Right hindlimb (tissue), 1 donor: Measurements from ENCODE around the gene TBPL2.
"Not testable (repeated sequence)": the region's sequence is repeated elsewhere in the genome, so short reads cannot be mapped to it uniquely, and the experiment has no call there.

Source experiments
- DNase-seq: peaks from one replicate; pipeline ENCODE4 v3.0.0-alpha.2; 2018

Gene TBPL2

DNA sequence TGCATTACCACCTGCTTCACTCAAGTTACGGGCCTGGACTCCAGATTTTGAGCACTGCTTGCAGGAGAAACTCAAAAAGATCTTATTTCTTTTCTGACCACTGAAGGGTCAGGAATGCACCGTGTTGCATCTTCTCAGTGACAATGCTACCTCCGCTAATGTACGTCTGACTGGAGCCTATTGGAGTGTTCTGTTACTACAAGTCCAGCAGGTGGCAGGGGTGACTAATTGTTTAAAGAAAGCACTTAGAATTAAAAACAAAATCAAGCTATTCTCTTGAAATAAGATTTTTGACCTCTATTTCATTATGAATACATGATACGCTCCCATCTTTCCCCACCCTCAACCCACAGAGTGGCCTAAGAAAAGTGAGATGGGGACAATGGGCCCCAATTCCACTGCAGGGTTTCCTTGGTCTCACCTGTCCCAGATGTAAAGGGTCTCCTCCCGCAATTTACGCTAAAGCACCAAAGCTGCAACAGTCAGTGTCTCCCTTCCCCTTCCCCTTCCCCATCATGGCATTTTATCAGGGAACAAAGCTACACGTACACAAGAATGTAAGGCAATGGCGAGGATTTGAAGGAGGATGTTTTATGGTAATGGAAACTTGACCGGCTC lies 2.2 kb downstream of the TBPL2 start:
- DNase-seq: no peak

DNA sequence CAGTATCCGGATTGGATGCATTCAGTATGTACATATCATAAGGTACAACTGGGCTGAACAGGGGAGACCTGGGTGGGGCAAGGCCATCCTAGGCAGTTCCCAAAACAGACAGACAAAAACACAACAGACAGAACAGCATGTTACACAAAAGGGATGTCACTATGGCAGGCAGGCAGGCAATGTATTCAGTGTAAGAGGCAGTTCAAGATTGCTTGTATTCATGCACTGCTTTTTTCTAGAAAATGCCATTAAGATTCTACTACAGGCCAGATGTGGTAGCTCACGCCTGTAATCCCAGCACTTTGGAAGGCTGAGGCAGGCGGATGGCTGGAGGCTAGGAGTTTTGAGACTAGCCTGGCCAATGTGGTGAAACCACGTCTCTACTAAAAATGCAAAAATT lies 3.5 kb downstream of the TBPL2 start:
- no peak for DNase-seq

DNA sequence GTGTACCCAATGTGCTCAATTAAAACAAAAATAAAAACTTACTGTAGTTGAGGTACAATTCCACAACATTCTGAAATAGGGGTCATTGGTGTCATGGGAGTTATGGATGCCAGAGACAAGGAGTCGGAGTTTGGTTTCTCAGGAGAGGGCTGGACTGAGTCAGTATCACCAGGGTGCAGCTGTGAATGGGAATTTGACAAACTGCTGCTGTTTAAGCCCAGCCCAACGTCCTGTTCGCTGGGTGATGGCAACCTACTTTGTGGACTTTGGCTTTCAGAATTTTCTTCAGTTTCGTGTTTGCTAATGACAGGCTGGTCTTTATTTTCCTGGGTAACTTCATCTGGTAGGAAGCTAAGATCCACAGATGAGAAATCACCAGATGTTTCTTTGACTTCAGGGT lies 3.9 kb downstream of the TBPL2 start:
- no peak for DNase-seq

DNA sequence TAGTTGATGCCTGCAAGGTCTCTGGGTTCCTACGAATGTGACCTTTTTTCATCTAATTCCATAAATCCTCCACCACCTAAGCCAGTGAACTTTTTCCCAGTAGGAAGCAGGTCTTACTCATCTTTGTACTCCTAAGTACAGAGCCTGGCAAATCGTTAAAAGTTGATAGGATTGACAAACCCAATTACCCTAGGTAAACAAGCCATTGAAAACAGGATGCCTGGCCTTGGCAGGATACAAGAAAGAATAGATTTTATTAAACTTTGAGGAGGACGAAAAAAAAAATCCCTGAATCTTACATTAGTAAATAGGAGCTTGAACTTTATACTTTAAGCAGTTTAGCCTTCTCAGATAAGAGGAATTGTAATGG lies 5.6 kb downstream of the TBPL2 start:
- DNase-seq: no peak

DNA sequence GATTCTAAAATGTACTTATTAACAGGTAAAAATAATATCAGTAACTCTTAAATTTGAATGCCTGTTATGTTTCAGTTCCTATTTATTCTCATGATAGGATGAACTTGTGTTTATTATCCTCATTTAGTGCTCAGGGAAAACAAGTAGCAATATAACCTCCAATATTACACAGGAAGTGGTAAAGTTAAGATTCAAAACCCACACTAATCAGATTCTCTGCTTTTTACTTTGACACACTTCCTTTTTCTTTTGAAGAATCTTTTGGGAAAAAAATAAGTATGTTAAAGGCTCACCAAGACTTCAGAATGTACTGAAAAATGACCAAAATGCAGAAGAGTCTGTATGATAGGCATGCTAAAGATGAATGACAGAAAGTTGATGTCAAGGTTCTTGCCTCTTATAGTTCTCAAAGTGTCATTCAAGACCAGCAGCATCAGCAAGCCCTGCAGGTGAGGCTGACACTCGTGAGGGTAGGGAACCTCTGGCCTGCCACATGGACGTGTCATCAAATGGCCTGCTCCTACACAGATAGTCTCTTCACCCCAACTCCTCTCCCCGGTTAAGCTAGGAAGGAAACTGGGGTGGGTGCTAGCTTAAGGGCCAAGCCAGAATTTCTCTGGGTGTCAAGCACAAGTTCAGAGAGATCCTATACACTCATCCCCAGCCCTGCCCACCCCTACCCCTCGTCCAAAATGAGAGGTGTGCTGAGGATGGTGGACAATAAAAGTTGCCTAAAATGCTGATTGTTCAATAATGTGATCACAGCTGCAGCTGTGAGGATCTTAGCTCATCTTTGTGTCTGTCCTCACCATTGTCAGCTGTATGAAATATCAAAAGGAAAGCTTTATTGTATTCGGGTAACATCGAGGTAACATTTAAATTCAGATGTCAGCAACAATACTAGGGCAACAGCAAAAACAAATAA lies 6.3 kb downstream of the TBPL2 start:
- DNase-seq: no peak

DNA sequence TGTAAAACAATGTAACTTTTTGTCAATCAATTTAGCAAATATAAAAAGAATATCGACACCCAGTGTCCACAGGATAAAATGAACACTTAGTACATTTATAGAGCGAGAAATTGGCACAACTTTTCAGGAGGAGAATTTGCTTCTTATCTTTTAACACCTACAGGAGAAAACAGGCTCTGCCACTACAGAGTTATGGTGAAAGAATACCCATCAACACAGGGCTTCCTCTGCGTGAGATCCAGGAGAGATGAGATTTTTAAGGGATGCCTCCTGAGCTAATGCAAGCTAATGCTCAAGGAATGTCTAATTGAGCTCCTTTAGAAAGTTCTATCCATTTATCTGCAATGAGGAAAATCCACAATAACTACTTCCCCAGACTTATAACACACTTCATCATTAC lies 7.8 kb downstream of the TBPL2 start:
- no peak for DNase-seq

DNA sequence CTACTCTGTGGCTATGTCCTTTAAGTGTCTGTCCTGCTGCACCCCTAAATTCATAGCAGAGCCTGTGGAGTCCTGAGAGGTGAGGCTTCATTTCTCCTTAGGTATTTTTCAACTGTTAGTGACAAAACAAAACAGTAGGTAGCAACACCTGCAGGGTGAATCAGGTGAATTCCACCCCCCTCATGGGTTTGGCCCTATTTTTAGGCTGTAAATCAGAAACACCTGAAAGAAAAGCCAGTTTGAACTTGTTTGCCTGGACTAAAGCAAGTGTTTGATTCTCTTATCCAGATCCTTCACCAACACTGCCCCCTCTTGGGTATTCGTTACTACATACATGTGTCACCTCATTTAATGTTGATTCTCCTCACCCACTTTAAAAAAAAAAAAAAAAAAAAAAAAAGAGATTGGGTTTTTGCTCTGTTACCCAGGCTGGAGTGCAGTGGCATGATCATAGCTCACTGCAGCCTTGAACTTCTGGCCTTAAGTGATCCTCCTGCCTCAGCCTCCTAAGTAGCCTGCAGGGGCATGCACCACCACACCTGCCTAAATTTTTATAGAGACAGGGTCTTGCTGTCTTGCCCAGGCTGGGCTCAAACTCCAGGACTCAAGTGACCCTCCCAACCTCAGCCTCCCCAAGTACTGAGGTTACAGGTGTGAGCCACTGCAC lies 10.3 kb downstream of the TBPL2 start:
- DNase-seq: no peak

DNA sequence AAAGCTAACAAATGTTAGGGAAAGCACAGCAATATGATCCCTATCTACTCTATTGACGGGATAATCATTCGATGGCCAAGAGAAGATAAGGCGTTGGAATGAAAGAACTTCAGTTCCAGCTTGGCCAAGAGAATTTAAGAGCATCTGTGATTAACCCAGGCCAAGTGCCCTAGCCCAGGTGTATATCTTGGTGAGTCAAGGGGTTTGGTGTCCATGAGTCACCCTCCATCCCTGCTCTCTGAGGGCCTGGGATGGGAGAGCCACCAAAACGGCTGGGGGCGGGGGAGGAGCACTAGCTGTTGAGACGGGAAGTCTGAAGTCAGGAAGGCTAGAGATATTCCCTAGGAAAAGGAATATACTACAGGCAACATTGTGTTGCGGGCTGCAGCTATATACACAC lies 13.0 kb downstream of the TBPL2 start:
- DNase-seq: no peak

DNA sequence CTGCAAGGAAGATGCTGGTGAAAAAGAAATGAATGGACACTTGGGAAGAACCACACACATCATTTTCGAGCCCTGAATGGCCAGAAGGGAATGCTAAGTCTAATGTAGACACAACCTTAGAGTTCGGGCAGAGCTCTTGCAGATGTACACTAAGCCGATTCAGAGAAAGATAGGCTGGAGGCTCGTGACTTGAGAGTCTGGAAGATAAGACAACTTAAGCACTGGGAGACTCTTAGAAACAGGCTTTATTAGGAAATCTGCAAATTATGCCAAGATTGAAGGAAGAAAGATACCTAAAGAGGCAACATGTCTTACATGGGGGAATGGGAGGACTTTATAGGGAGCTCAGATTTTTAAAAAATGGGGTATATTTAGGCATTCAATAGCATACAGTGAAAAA lies 13.5 kb downstream of the TBPL2 start:
- no peak for DNase-seq

DNA sequence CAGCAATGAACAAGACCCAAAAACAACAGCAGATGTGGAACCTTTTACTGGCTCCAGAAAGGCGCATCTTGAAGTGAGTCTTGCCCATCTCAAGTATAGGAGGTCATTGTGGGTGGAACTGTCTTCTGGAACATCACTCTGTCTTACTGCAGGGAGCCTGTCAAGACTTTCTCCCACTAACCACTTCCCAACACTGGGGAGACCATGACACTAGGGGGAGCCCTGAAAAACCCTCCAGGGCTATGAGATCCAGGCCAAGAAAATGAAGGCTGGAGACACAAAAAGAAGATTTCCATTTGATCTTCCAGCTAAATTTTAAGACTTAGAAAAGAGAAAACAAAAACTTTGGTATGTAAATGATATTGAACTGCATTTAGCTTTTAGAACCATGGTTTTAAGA lies 15.3 kb downstream of the TBPL2 start:
- no peak for DNase-seq

DNA sequence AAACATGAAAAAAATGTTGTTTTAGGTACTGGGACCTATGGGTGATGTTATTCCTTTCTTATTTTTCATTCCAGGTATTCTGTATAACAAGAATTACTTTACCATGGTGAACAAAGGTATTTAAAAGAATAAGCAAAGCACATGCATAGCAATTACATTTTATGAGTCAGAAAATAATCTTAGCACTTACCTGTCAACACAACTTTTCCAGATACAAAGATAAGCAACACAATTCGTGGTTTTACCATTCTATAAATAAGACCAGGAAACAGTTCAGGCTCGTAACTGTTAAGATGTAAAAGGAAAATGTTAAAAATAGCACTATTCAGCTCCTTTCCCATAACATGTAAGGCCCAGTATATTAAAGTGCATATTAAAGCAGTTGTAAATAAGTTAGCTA lies 16.4 kb downstream of the TBPL2 start:
- no peak for DNase-seq

DNA sequence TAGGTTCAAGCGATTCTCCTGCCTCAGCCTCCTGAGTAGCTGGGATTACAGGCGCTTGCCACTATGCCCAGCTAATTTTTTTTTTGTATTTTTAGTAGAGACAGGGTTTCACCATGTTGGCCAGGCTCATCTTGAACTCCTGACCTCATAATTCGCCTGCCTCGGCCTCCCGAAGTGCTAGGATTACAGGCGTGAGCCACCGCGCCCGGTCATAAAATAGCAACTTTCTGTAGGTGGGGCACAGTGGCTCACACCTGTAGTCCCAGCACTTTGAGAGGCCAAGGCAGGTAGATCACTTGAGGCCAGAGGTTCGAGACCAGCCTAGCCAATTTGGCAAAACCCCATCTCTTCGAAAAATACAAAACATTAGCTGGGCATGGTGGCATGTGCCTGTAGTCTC lies 18.1 kb downstream of the TBPL2 start:
- DNase-seq: not testable (repeated sequence)

DNA sequence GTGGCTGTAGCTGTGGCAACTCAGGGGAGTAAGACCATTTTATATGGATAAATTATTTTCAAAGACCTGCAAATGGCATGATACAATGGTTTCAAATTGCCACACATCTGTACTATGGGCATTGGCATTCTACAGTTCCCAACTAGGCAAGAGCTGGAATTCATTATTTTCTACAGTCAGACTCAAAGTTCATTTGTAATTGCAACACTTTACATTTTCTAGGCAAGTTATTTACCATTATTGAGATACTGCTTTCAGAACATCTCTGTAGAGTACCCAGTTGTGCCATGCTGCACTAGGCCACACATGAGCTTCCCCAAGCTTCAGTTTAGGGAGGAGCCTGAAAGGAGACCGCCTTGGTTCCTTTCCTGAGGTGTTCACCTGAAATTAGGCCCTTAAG lies 20.8 kb downstream of the TBPL2 start:
- DNase-seq: no peak

DNA sequence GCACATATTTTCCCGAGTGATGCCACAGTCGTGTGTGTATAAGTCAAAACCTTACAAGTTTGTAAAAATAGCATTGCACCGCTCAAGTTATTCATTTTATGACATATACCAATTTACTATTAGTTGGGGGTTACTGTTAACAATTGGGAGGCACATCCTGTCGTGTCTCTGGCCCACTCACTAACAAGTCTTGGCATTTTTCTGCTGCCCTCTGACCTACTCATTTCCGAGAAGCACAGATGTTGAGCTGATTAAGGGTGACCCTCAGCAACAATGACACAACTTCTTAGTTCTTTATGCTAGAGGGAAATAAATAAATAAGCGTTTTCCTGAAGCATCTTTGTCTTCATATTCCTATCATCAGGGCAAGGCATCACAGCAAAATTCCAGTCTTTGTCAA lies 22.0 kb downstream of the TBPL2 start:
- DNase-seq: no peak

DNA sequence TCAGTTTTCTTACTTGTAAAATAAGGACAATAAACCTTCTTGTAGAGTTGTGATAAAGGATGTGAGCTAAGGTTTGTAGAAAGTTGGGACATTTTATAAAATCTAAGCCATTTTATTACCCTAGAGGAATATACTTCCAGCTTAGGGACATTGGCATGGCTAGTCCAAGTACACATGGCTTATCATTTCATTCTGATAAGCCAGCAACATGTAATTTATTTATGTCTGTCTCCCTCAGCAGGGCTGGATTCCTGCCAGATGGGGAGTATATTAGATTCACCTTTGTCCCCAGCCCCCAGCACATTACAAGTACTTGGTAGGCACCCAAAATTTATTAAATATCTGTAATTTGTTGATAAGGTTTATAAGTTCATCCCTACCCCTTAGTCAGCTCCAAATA lies 22.5 kb downstream of the TBPL2 start:
- no peak for DNase-seq

DNA sequence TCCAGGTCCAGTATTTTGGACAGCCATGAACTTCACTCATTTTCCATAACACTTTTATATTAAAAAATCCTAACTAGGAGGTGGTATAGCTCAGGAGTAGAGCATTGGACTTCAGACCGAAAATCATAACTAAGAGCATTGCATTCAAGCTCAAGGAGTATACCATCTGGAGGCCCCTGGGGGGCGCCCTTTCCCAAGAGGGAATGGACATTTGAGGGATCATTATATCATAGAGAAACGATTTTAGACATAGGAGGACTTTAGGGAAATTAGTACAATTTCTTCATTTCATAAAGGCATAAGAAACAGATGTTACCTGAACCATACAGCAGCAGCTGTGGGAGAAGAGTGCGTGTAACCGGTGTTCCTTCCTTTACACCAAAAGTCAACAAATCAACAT lies 23.6 kb downstream of the TBPL2 start:
- no peak for DNase-seq

DNA sequence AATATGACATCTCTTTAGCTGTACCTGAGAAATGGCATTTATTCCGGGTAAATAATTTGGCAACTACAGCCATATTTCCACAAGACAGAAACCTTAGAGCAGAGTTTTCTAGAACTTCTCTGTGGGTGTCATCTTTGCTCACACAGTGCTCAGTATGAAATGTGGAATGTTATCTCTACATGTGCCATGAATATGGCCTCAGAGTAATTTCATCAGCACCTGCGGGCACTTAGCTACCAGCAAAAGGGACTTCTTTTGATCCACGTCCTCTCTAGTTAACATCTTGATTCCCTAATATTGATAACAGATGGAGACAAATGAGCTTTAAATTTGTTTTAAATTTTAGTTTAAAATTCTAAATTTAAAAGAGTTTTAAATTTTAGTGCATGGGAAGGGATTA lies 25.9 kb downstream of the TBPL2 start:
- DNase-seq: no peak

DNA sequence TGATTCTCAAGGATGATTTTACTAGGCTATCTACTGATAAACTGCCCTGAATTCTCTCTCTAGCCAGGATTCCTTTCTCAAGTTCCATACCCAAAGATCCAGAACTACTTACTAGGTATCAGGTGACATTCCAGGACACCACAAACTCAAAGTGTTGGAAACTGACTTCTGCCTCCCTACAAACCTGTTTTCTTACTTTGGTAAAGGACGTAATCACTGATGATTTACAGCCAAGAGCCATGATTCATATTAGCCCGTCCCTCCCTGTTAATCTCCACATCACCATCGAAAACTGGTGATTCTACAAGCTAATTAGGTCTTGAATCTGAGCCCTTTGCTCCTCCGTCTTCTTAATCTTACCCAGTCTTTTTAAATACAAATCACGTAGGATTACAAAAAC lies 27.7 kb downstream of the TBPL2 start:
- no peak for DNase-seq

DNA sequence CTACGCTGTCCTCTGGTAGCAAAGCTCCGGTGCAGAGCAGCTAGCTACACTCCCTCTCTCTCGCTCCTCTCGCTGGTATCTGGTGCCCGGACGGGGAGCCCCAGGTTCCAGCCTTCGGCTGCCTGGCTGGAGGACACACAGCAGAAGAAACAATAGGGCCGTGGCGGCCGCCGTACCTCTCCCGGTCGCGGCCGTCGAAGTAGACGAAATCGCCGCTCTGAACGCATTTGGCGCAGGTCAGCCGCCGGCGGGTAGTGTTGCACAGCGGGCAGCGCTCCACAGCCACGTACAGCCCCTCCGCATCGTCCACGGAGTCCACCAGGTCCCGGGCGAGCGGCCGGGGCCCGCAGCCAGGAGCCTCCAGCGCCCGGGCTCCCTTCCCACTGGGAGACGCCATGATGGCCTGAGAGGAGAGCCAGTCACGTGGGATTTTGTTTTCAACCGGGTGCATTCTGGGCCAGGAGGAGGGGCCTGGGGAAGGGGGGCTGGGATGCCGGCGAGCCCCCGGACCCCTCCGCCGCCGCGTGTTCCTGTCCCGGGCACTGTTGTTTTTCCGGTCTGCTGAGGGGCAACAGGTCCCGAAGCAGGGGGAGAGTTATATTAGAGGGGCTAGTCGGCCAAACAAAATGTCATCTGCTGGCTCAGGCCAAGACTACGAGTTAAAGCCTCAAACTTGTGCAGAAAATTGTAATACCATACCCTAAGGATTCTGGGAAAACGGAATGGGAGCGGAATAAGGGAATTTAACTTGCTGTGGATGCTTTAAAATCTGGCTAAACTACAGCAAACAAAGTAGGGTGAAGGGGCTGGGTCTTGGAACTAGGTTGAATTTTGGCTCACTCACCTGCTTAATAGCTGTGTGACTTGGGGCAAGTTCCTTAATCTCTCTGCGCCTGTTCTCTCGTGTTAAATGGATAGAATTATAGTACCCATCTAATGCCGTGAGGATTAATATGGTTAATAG lies 28.7 kb downstream of the TBPL2 start, which contains the start of gene ATG14:
TSS of gene ATG14 (minus strand) at position 405 of the 964 bp plus-strand sequence. CDS start at position 397, 8 bp downstream.
- DNase-seq: peak; percentile 94

DNA sequence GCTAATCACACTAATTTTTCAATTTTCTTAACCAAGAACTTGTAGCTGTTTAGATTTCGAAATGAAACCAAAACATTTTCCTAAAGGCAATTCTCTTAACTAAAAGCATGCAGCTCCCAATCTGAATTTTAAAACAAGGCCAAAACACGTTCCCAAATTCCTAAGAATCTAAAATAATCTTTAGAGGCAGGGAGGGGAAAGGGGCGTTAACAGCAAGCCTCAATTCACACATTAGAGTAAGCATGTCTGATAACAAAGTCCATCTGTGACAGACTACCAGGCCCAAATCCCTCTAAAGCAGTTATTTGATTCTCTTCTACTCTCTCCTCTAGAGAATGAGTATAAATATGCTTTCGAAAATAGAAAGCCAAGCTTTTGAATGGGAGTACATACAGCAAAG lies 29.5 kb downstream of the TBPL2 start:
- no peak for DNase-seq

DNA sequence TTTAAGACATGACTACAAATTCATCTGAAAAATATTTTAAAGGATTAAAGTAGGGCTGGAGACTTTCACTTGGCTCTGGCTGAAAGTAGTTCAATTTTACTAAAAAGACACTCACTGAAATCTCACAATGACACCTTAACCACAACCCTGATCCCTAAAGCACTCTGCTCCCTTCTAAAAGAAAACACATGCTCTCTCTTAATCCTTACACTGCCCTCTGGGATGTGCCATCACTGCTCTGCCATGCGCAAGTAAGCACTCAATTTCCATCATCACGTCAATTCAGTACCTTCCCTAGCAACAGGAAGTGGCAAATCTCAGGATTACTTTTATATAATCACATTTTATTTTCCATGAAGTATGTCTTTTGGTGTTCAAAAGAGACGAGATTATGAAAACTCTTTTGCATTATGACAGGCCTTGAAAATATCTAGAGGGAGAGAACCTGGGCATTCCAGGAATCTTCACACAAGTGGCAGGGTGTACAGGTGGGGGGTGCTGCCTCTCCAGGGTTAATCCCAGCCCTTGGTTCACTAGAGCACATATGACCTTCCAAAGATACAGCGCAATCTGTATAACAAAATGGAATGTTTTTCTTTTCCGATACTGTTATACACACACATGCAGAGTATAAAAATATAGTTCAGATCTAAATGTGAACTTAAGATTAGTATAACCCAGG lies 36.1 kb downstream of the TBPL2 start:
- DNase-seq: no peak

DNA sequence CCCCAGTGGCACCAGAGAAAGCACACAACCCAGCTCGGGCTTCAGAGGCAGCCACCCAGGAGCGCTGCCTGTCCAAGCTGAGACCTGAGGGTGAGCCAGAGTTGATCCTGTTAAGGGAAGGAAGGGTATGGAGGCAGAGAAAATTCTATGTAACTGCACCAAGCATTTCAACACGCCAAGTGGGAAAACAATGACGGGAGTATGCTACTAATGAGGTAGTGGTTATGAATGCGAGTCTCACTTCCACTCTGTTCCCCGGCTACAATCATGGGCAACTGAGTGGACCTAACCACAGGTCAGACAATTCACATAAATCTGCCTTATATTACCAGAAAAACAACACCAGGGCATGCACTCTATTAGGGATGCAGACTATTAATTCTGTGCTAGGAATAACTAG lies 38.7 kb downstream of the TBPL2 start:
- no peak for DNase-seq
